Body of pancreas (tissue), 4 donors: Measurements from ENCODE around the gene RAD51D.

ENCODE experiments used
- CTCF ChIP-seq, 7 experiments: fragments of 450-650 bp in 4 of 7; fragments of 200-600 bp in 3 of 7; sonication (generic) in 3 of 7; IDR thresholded peaks; one replicate each; pipeline ENCODE4 v1.5.1; 2016 to 2019; ENCODE audit warnings: antibody characterized with exemption in 7 of 7
- POLR2A ChIP-seq, 3 donors: fragments of 450-650 bp; IDR thresholded peaks; one replicate each; pipeline ENCODE4 v1.6.1; 2016; ENCODE audit warnings: antibody characterized with exemption in 3 of 3, mild to moderate bottlenecking in 2 of 3

GRCh38 chr17:35099908-35100307 is 19.8 kb downstream of the RAD51D start:
- no peak for TF ChIP-seq CTCF (IDR thresholded peaks at IDR 0.05)
- no peak for TF ChIP-seq POLR2A (IDR thresholded peaks at IDR 0.05)
